HG03025 (cell line): ENCODE results near the gene XPC.

Experiments
- ATAC-seq: cut with Tn5 transposase; IDR thresholded peaks from one replicate; pipeline ENCODE4 v1.9.1; 2021; ENCODE audit warnings: mild to moderate bottlenecking, moderate library complexity; ENCODE audit not compliant: unreplicated experiment, low FRiP score

Gene XPC

GRCh38 chr3:14175383-14176037, 2.9 kb downstream of the XPC start:
- no peak for ATAC-seq

GRCh38 chr3:14174483-14174882, 3.9 kb downstream of the XPC start:
- no peak for ATAC-seq

GRCh38 chr3:14172496-14172895, 5.9 kb downstream of the XPC start:
- no peak for ATAC-seq

GRCh38 chr3:14170531-14171159, 7.8 kb downstream of the XPC start:
- ATAC-seq: no peak

- no peak for ATAC-seq
Measured at GRCh38 chr3:14169871-14170270, 8.5 kb downstream of the XPC start.

- no peak for ATAC-seq
Measured at GRCh38 chr3:14169435-14169834, 9.0 kb downstream of the XPC start.

- ATAC-seq: no peak
Measured at GRCh38 chr3:14166877-14167603, 11.4 kb downstream of the XPC start.

GRCh38 chr3:14162178-14162577, 16.2 kb downstream of the XPC start:
- ATAC-seq: no peak

- ATAC-seq: no peak
Measured at GRCh38 chr3:14161282-14161681, 17.1 kb downstream of the XPC start.

- no peak for ATAC-seq
Measured at GRCh38 chr3:14159426-14159825, 19.0 kb downstream of the XPC start.

GRCh38 chr3:14158370-14158769, 20.0 kb downstream of the XPC start:
- ATAC-seq: no peak

- no peak for ATAC-seq
Measured at GRCh38 chr3:14157951-14158350, 20.4 kb downstream of the XPC start.

GRCh38 chr3:14156843-14157561, 21.4 kb downstream of the XPC start:
- no peak for ATAC-seq

GRCh38 chr3:14156201-14156600, 22.2 kb downstream of the XPC start:
- no peak for ATAC-seq

- ATAC-seq: no peak
Measured at GRCh38 chr3:14154895-14155440, 23.4 kb downstream of the XPC start.

GRCh38 chr3:14154276-14154675, 24.1 kb downstream of the XPC start:
- ATAC-seq: no peak

- no peak for ATAC-seq
Measured at GRCh38 chr3:14153663-14154062, 24.7 kb downstream of the XPC start.

- ATAC-seq: no peak
Measured at GRCh38 chr3:14152963-14153355, 25.4 kb downstream of the XPC start.

- no peak for ATAC-seq
Measured at GRCh38 chr3:14152233-14152962, 26.0 kb downstream of the XPC start.

GRCh38 chr3:14151471-14152083, 26.8 kb downstream of the XPC start:
- no peak for ATAC-seq
